Spleen (tissue), 7 donors: ENCODE data around the gene ZDHHC14.

Experiments used
- POLR2A ChIP-seq, 3 donors: fragments of 450-650 bp; IDR thresholded peaks; one replicate each; pipeline ENCODE4 v1.5.1; 2017; ENCODE audit warnings: antibody characterized with exemption in 3 of 3, mild to moderate bottlenecking in 1 of 3
- POLR2AphosphoS5 ChIP-seq, 3 donors: sonication (generic); formaldehyde crosslinking; IDR thresholded peaks; one replicate each; pipeline ENCODE4 v1.5.1; 2017; ENCODE audit warnings: antibody characterized with exemption in 3 of 3
- TF ChIP-seq, protein P1 (sequence below), 11 experiments: fragments of 200-600 bp in 7 of 11; fragments of 450-650 bp in 4 of 11; sonication (generic) in 4 of 11; IDR thresholded peaks in 8 of 11; conservative IDR thresholded peaks in 3 of 11; 1 replicate in 7 of 11; 2 replicates in 4 of 11; pipeline versions ENCODE4 v1.4.0 to v1.8.0; 2016 to 2021; ENCODE audit warnings: antibody characterized with exemption in 11 of 11, inconsistent platforms in 4 of 11, mild to moderate bottlenecking in 1 of 11
- donor health status: DM: no; HTN: no; CAD: no; lungs with moderate emphysema.
- donor health status: DM: no; HTN: no; CAD: no.
- donor health status: DM: no; HTN: no; CAD: no.

DNA sequence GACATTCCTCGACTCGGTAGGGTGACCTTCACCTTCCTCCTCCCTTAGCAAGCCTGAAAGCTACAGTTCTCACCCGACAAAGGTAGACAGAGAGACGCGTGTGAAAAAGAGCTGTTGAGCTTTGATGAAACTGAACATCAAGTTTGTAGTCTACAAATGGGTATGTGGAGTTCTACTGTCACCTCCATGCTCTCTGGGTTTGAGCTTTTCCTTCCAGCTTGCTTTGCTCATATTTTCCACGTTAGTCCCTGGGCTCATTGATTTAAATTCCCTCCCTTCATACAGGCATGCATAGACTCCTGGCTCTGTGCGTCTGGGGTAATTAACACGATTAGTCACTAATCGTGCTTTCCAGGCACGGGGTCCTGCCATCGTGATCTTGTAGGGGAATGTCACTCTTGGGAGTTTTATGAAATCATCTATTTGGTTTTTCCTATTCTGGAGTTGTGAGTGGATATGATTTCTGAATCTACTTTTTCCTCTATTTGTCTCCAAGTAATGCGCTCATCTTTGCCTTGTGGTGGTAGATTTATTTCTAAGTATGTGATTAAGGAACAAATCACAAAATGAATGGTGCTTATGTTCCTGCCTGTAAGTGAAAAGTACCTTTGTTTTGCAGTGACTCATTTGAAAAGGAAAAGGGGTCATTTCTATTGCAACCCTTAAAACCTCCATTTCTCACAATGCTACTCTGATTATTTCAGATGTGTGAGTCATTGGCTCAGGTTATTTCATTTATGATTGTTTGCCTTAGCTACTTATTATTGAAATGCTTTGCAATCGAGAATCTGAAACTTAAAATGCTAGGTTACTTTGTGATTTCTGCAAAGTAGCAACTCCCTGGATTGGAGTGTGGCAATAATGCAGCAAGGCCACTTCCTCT, 154.6 kb downstream of the ZDHHC14 start:
- TF ChIP-seq, protein P1, sequence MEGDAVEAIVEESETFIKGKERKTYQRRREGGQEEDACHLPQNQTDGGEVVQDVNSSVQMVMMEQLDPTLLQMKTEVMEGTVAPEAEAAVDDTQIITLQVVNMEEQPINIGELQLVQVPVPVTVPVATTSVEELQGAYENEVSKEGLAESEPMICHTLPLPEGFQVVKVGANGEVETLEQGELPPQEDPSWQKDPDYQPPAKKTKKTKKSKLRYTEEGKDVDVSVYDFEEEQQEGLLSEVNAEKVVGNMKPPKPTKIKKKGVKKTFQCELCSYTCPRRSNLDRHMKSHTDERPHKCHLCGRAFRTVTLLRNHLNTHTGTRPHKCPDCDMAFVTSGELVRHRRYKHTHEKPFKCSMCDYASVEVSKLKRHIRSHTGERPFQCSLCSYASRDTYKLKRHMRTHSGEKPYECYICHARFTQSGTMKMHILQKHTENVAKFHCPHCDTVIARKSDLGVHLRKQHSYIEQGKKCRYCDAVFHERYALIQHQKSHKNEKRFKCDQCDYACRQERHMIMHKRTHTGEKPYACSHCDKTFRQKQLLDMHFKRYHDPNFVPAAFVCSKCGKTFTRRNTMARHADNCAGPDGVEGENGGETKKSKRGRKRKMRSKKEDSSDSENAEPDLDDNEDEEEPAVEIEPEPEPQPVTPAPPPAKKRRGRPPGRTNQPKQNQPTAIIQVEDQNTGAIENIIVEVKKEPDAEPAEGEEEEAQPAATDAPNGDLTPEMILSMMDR (IDR thresholded peaks at IDR 0.05 in 8 of 11, conservative IDR thresholded peaks at IDR 0.05 in 3 of 11): no peak
- TF ChIP-seq POLR2AphosphoS5 (IDR thresholded peaks at IDR 0.05): no peak
- no peak for TF ChIP-seq POLR2A (IDR thresholded peaks at IDR 0.05)
